ENCODE data around the gene GNPNAT1. TPM values are rescaled to one million over a fixed set of nuclear protein-coding genes. Genes with fewer than 3 reads are reported as not detected.

Gene GNPNAT1
- 36.0 and 43.5 TPM in 2 replicates for total RNA-seq

GRCh38 chr14:52791223-52792096, at the start of gene GNPNAT1:
GNPNAT1 (minus strand) TSS chr14:52791607; CDS start chr14:52784650, 6,957 bp downstream.

GRCh38 chr14:52729925-52730708, 61.3 kb downstream of the GNPNAT1 start, which contains the start of gene STYX:
STYX (plus strand) TSS chr14:52730166; CDS start chr14:52730475, 309 bp downstream.

Other genes starting within 250 kb of the GNPNAT1 start
- gene TXNDC16, start 239.1 kb downstream of the GNPNAT1 start, total RNA-seq: 3.3 and 5.2 TPM in 2 replicates
- 0.37 and 0.44 TPM in 2 replicates for gene GPR137C, start 238.8 kb downstream of the GNPNAT1 start, total RNA-seq
- gene ERO1A, start 96.0 kb downstream of the GNPNAT1 start, total RNA-seq: 116 and 120 TPM in 2 replicates
- 127 and 181 TPM in 2 replicates for gene PSMC6, start 84.4 kb downstream of the GNPNAT1 start, total RNA-seq
- gene STYX, start 61.4 kb downstream of the GNPNAT1 start, total RNA-seq: 16.6 and 17.5 TPM in 2 replicates
- gene FERMT2, start 159.4 kb upstream of the GNPNAT1 start, total RNA-seq: 107 and 157 TPM in 2 replicates